Measurements from ENCODE around the gene SLC36A4.
"Not testable (repeated sequence)": the region's sequence is repeated elsewhere in the genome, so short reads cannot be mapped to it uniquely, and the experiment has no call there.

The SLC36A4 gene

GRCh38 chr11:93197380-93198214 lies at the start of gene SLC36A4:
TSS of gene SLC36A4 (minus strand) at chr11:93197991. CDS start at chr11:93197832, 159 bp downstream.
- DNase-seq, result peak; percentile 99

- DNase-seq, result not testable (repeated sequence)
These were observed 49.0 kb upstream of the SLC36A4 start for GRCh38 chr11:93246790-93247189.

GRCh38 chr11:93244018-93244417 lies 46.2 kb upstream of the SLC36A4 start:
- no peak for DNase-seq

GRCh38 chr11:93239966-93240365 lies 42.2 kb upstream of the SLC36A4 start:
- DNase-seq, result no peak

GRCh38 chr11:93238956-93239355 lies 41.2 kb upstream of the SLC36A4 start:
- DNase-seq, result no peak

- DNase-seq, result peak; percentile 27
These were observed 39.2 kb upstream of the SLC36A4 start for GRCh38 chr11:93236741-93237675.

DNA sequence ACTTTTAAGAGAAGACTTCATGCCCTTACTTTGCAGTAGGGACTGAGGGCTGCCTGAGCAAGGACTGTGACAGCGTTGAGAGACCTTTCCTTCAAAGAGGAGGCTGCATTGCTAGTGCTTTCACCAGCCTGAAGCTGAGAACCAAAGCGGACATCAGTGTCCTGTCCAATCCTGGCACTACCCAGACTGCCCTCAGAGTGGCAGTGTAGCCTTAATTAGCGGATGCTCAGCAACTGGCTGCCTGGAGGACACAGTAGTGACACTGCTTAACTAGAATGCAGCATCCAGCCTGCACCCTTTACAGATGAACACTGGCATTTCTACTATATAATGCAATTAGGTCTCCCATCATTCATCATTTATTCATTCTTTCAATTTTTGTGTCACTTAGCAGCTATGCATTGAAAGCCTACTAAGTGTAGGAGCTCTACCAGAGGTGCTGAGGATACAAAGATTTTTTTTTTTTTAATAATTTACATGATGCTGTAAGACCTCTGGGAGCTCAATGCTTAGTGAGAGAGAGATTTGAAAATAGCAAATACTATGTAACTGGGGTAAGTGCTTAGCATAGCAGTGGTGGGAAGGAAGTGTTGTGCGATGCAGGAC lies 36.9 kb upstream of the SLC36A4 start:
- peak; percentile 79 for DNase-seq

- DNase-seq, result no peak
These were observed 32.1 kb upstream of the SLC36A4 start for GRCh38 chr11:93229876-93230275.

GRCh38 chr11:93225662-93226061 lies 27.9 kb upstream of the SLC36A4 start:
- DNase-seq, result peak; percentile 48

DNA sequence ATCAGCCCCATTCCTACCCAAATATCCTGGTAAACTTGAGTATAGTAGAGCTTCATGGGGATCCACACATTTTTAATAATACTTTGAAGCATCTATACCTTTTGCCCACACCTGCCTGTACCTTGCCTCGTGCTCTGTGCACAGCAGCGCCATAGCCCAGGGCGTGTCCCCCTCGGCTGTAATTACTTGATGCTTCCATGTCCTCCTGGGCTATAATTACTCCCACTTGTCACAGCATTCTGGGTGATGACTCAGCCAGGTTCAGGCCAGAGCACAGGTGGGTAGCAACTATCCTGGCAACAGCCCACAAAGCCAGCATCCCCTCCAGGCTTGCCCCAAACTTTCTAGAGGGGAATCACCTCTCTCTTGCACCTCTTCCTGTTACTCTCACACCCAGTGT lies 23.7 kb upstream of the SLC36A4 start:
- no peak for DNase-seq

GRCh38 chr11:93220078-93220477 lies 22.3 kb upstream of the SLC36A4 start:
- no peak for DNase-seq

DNA sequence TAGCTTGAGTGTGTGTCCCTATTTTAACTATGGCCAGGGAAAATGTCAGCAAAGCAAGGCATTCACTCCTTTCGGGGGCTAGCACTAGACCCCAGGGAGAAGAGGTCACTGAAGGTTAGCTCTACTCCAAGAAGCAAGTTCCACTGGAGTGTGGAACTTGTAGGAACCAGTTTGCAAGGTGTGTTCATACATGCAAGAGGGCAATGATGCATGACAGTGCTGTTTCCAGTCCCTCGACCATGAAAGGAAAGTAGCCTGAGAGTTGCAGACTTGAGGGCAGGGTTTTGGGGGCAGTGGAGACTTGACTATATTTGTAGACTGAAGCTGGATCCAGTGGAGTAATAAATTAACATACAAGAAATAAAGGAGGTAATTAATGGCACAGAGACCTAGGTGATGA lies 21.6 kb upstream of the SLC36A4 start:
- no peak for DNase-seq

- no peak for DNase-seq
These were observed 18.8 kb upstream of the SLC36A4 start for GRCh38 chr11:93216511-93217101.

DNA sequence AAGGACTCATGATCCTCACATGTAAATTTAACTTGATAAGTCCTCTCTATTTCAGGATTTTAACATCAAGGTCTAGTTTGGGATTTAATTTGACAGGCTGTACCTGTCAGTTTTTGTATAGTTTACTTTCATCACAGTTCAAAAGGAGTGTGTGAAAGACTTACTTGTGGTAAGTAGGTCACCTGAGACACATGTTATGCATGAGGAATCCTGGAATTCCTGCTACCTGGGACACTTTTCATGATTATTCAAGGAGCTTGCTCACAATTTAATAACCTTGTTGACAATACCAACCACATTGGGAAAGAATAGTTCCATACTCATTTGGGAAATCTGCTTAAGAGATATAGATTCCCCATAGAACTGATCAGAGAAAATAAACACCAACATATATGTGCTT lies 15.8 kb upstream of the SLC36A4 start:
- DNase-seq, result no peak

- DNase-seq, result no peak
These were observed 14.3 kb upstream of the SLC36A4 start for GRCh38 chr11:93212094-93212493.

DNA sequence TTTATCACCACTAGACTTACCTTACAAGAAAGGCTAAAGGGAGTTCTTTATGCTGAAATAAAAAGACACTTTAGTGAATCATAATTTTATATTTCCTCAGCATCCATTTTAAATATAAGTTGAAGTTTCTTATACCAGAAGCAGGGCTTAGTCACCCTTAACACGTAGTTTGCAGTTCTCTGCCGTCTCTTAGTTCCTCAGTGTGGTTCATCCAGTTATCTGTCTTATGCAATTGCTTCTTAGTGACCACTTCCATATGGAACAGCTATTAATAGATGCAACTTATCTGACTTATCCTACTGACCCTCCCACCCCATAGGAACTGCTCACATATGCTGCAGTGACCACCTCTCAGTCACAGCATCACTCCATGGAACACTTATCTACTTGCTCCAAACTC lies 11.7 kb upstream of the SLC36A4 start:
- peak; percentile 78 for DNase-seq

DNA sequence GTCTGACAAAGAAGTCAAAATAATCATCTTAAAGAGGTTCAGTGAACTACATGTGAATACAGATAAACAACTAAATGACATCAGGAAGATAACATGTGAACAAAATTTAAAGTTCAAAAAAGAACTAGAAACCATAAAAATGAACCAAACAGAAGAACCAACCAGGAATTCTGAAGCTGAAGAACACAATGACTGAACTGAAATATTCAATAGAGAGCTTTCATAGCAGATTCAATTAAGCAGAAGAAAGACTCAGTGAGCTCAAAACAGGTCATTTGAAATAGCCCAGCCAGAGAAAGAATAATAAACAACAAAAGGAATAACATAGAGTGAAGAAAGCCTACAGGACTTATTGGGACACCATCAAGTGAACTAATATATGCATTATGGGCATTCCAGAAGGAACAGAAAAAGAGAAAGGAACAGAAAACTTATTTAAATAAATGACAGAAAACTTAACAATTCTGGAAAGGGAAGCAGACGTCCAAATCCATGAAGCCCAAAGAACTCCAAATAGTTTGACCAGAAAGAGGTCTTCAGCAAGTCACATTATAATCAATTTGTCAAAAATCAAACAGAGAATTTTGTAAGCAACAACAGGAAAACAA lies 11.0 kb upstream of the SLC36A4 start:
- DNase-seq, result no peak

DNA sequence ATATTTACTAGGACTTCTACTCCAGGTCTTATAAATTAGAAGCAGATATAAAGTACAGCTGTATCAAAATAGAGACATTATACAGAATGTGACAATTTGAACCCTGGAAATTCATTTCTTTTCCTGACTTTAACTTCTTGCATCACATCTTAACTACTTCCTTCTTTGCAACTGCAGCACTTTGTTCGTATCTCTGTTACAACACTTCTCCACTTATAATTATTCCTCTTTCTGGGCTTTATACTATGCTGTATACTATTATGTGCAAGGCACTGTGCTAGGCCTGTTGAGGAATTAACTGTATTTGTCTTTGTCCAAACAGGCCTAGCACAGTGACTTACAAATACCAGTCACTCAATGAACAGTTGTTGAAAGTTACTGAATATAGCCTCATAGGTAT lies 1.8 kb upstream of the SLC36A4 start:
- peak; percentile 56 for DNase-seq

DNA sequence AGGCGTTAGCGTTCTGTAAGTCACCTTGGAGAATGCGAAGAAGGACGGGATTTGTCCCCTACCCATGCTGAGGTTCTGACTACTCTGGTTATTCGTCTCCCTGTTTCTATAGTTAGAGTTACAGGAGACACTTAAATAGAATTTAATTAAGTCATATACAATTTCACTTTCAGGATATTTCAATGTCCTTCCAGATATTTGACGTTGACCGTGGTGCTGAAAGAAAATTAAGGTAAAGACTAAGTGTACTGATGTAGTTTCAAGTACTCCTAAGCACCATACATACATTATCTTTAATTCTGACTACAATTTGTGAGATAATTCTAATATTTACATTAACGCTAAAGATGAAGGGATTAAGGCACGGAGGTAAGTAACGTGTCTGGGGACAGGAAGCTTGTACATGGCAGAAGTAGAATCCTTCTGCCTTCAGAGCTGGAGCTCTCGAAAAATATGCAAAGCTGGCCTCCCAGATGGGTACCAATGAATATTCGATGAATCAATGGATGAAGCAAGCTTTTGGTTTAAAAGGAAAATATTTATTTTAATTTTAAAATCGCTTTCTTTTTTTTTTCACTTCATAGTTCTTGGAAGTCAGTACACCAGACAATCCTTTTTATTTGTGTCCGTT lies 539 bp upstream of the SLC36A4 start:
- DNase-seq, result no peak

DNA sequence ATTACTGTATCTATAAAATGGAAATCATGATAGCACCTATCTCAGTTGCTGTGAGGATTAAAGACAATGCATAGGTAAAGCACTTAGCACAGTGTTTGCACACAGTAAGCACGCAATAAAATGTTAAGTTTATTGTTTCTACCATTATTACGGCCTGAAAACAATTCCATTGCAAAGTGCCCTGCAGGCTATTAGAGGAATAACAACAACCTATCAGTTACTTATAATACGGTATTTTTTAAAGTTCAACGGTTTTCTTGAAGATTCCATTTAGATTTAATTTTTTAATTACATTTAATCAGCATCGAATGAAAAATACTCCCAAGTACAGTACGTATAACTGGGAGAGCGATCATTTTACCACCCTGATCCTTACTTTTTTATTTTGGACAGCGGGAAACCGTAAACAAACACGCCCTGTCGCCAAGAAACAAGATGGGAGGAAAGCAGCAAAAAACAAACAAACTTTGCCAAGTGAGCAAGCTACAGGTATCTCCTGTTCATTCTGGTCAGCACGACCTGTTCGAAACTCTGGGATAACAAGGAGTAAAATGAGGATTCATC lies 893 bp downstream of the SLC36A4 start:
- DNase-seq, result peak; percentile 35

- no peak for DNase-seq
These were observed 3.0 kb downstream of the SLC36A4 start for GRCh38 chr11:93194673-93195291.
